A549 (cell line): ENCODE measurements around the gene OSR1. TPM values are rescaled to one million over a fixed set of nuclear protein-coding genes. Genes with fewer than 3 reads are reported as not detected.

Experiments used
- ATAC-seq, 2 experiments: fragments of 200-7000 bp in 1 of 2; fragments of >200 bp in 1 of 2; cut with Nextera tagmentation in 1 of 2; cut with Tn5 transposase in 1 of 2; 3 replicates each; pipeline versions ENCODE4 v1.8.0 to v1.9.1; 2018 to 2020; ENCODE audit warnings: mild to moderate bottlenecking in 1 of 2, moderate library complexity in 1 of 2
- CTCF ChIA-PET: fragments of 300-600 bp; sonication (Branson Sonifier 250); formaldehyde crosslinking; extraction: SDS; loops from one replicate; lab custom pipeline; 2021; ENCODE audit warnings: antibody characterized with exemption, inconsistent platforms; lab: Yijun Ruan, JAX
- POLR2A ChIA-PET: fragments of 350-600 bp; formaldehyde crosslinking; extraction: SDS; loops from one replicate; lab custom pipeline; 2021; ENCODE audit warnings: antibody characterized with exemption, inconsistent platforms; lab: Yijun Ruan, JAX
- DNase-seq, 2 experiments: peaks; one replicate each; pipeline versions ENCODE4 v3.0.0 to v3.0.0-alpha.2; 2011 to 2016; ENCODE audit warnings: low read depth in 1 of 2, low spot score in 1 of 2
- FAIRE-seq: peaks from 2 replicates; lab custom pipeline; 2011; peaks lifted over from hg19 to GRCh38; lab: Jason Lieb, UNC
- H3K27ac ChIP-seq, 2 experiments: fragments of >200 bp; sonication (Bioruptor Twin); formaldehyde crosslinking; 3 replicates each; pipeline ENCODE4 v1.5.1; 2016 to 2017
- H3K4me1 ChIP-seq: fragments of >200 bp; sonication (Bioruptor Twin); formaldehyde crosslinking; 3 replicates; pipeline ENCODE4 v1.6.1; 2016
- H3K4me2 ChIP-seq: fragments of >200 bp; sonication (Bioruptor Twin); formaldehyde crosslinking; 3 replicates; pipeline ENCODE4 v1.6.1; 2016
- H3K4me3 ChIP-seq: fragments of >200 bp; sonication (Bioruptor Twin); formaldehyde crosslinking; 3 replicates; pipeline ENCODE4 v1.5.1; 2016
- H3K9me3 ChIP-seq: fragments of >200 bp; sonication (Bioruptor Twin); formaldehyde crosslinking; 3 replicates; pipeline ENCODE4 v1.6.1; 2016
- CEBPB ChIP-seq, 2 experiments: fragments of >200 bp in 1 of 2; sonication (Bioruptor Twin) in 1 of 2; formaldehyde crosslinking in 1 of 2; IDR thresholded peaks; 2 replicates each; pipeline ENCODE4 v1.6.1; 2012 to 2016
- ELK1 ChIP-seq: fragments of 150-350 bp; IDR thresholded peaks from 2 replicates; pipeline ENCODE4 v1.6.1; 2014; ENCODE audit warnings: low read depth, mild to moderate bottlenecking, low read length
- FOSL2 ChIP-seq, 2 experiments: fragments of 450-650 bp in 1 of 2; fragments of >200 bp in 1 of 2; sonication (Bioruptor Twin) in 1 of 2; formaldehyde crosslinking; IDR thresholded peaks; 2 replicates each; pipeline versions ENCODE4 v1.5.0 to v1.6.1; 2016 to 2020; ENCODE audit warnings: mild to moderate bottlenecking in 1 of 2, moderate library complexity in 1 of 2
- HEYL ChIP-seq: fragments of 250-450 bp; sonication (Bioruptor Pico); IDR thresholded peaks from 2 replicates; pipeline ENCODE4 v1.8.0; 2021; ENCODE audit warnings: mild to moderate bottlenecking, moderate library complexity
- HMGXB4 ChIP-seq: fragments of 250-450 bp; sonication (Bioruptor Pico); IDR thresholded peaks from 2 replicates; pipeline ENCODE4 v1.5.0; 2021; ENCODE audit warnings: mild to moderate bottlenecking, moderate library complexity, borderline replicate concordance
- HOXB13 ChIP-seq: fragments of 250-450 bp; sonication (Bioruptor Pico); IDR thresholded peaks from 2 replicates; pipeline ENCODE4 v1.5.0; 2020; ENCODE audit warnings: low read depth, mild to moderate bottlenecking, moderate library complexity
- MAFK ChIP-seq: fragments of 450-650 bp; IDR thresholded peaks from 2 replicates; pipeline ENCODE4 v1.6.1; 2014; ENCODE audit not compliant: partially characterized antibody
- MYC ChIP-seq: IDR thresholded peaks from 2 replicates; pipeline ENCODE4 v1.6.1; 2012; ENCODE audit warnings: mild to moderate bottlenecking, inconsistent platforms, low read length, improper control_type of control experiment, borderline replicate concordance
- NFE2L2 ChIP-seq: fragments of 150-350 bp; conservative IDR thresholded peaks from 2 replicates; pipeline ENCODE4 v1.6.1; 2014; ENCODE audit warnings: low read length
- NPAS2 ChIP-seq: fragments of 250-450 bp; sonication (Bioruptor Pico); IDR thresholded peaks from 2 replicates; pipeline ENCODE4 v1.8.0; 2022; ENCODE audit warnings: mild to moderate bottlenecking, moderate library complexity, borderline replicate concordance
- RAD21 ChIP-seq, 2 experiments: fragments of >200 bp in 1 of 2; sonication (Bioruptor Twin) in 1 of 2; formaldehyde crosslinking in 1 of 2; IDR thresholded peaks in 1 of 2; conservative IDR thresholded peaks in 1 of 2; 2 replicates in 1 of 2; 3 replicates in 1 of 2; pipeline ENCODE4 v1.6.1; 2012 to 2018; ENCODE audit warnings: inconsistent platforms in 1 of 2
- RARB ChIP-seq: fragments of 250-450 bp; sonication (Bioruptor Pico); IDR thresholded peaks from 2 replicates; pipeline ENCODE4 v1.8.0; 2021; ENCODE audit warnings: mild to moderate bottlenecking, moderate library complexity
- RFX5 ChIP-seq: fragments of 450-650 bp; IDR thresholded peaks from 2 replicates; pipeline ENCODE4 v1.7.1; 2014; ENCODE audit warnings: antibody characterized with exemption, mild to moderate bottlenecking, moderate library complexity
- SREBF2 ChIP-seq: fragments of 450-650 bp; IDR thresholded peaks from 2 replicates; pipeline ENCODE4 v1.6.1; 2014; ENCODE audit warnings: mild to moderate bottlenecking, moderate library complexity
- ZNF302 ChIP-seq: fragments of 250-450 bp; sonication (Bioruptor Pico); IDR thresholded peaks from 2 replicates; pipeline ENCODE4 v1.9.0; 2021; ENCODE audit warnings: inconsistent platforms, mild to moderate bottlenecking, moderate library complexity
- WGBS: methylation state at CpG from one replicate; pipeline ENCODE4 v1.1.6; 2017; ENCODE audit errors: missing lambda C conversion rate; 5-methylcytosine and 5-hydroxymethylcytosine counted together
- polyA plus RNA-seq, 4 experiments: library from polyadenylated mRNA; depleted of rRNA in 3 of 4; stranded (reverse); fragments of >200 nt; fragmentation: RNase III in 1 of 4; extraction: RNeasy Plus Mini Kit Qiagen cat#74134 plus additional on column Dnase treatment in 1 of 4; gene quantifications; 2 replicates in 3 of 4; 3 replicates in 1 of 4; pipeline ENCODE4 v1.2.3, GENCODE V29; 2011 to 2017
- TF ChIP-seq, protein P1 (sequence below): fragments of 200-600 bp; sonication (generic); IDR thresholded peaks from 2 replicates; pipeline ENCODE4 v1.6.1; 2016; ENCODE audit warnings: antibody characterized with exemption, mild to moderate bottlenecking, moderate library complexity
- TF ChIP-seq, protein P2 (sequence below): fragments of 450-650 bp; IDR thresholded peaks from 2 replicates; pipeline ENCODE4 v1.6.1; 2014; ENCODE audit warnings: antibody characterized with exemption
- TF ChIP-seq, protein P3 (sequence below): fragments of 250-450 bp; sonication (Bioruptor Pico); IDR thresholded peaks from 2 replicates; pipeline ENCODE4 v1.5.0; 2020; ENCODE audit warnings: low read depth, mild to moderate bottlenecking, moderate library complexity

Gene OSR1
- polyA plus RNA-seq, 2 of the 4 experiments (the other 2 are of a cell fraction) = 1.8 to 4.4 TPM

DNA sequence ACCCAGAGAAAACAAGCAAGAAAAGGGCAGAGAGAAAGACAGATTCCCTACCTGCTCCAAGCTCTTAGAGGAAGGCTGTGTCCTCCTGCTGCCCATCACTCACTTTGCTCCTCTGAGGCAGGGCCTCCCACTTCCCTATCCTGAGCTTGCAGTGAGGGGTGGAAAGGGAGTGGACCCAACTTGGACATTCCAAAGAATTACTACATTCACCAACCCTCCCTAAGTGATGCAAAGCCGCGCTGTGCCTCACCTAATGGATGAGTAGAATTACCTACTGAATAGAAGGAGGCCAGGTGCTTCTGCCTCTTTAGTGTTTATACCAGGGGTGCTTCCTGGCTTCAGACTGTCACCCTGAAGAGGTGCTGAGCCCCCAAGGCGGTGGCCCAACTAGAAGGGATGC is 5.6 kb upstream of the OSR1 start:
- Histone ChIP-seq H3K27ac (no peak overlapping the region; a peak in 1 of 6 replicates), H3K4me3 (no peak overlapping the region), H3K4me2 (no peak overlapping the region; the same call in 2 of the 3 replicates), H3K4me1 (peaks cover 5% of the 10 kb centered on the region), H3K9me3 (no peaks in the 10 kb centered on the region)
- ATAC-seq = no peak
- POLR2A ChIA-PET = interaction anchor here (0.7 kb wide), 1 partner anchor 385 kb away, joined by 5 read pairs; no protein-coding TSS in a partner anchor
- no peak for DNase-seq
- no peak for FAIRE-seq
- WGBS = 55% methylated on average over 3 of the region's 3 CpGs
- TF ChIP-seq HEYL (no peak), RAD21 (conservative IDR thresholded peaks at IDR 0.05 in 1 of 2, IDR thresholded peaks at IDR 0.05 in 1 of 2) (no peak), NFE2L2 (no peak), HOXB13 (CRISPR knock-in tag) (no peak), ELK1 (no peak), NPAS2 (CRISPR knock-in tag) (no peak), CEBPB (IDR thresholded peaks at IDR 0.05) (no peak), SREBF2 (no peak), ZNF302 (no peak), RARB (no peak), HMGXB4 (CRISPR knock-in tag) (no peak), FOSL2 (IDR thresholded peaks at IDR 0.05) (no peak), FOSL2 (CRISPR knock-in tag; IDR thresholded peaks at IDR 0.05) (no peak), MAFK (no peak), RFX5 (no peak), MYC (no peak)
- TF ChIP-seq, protein P1, sequence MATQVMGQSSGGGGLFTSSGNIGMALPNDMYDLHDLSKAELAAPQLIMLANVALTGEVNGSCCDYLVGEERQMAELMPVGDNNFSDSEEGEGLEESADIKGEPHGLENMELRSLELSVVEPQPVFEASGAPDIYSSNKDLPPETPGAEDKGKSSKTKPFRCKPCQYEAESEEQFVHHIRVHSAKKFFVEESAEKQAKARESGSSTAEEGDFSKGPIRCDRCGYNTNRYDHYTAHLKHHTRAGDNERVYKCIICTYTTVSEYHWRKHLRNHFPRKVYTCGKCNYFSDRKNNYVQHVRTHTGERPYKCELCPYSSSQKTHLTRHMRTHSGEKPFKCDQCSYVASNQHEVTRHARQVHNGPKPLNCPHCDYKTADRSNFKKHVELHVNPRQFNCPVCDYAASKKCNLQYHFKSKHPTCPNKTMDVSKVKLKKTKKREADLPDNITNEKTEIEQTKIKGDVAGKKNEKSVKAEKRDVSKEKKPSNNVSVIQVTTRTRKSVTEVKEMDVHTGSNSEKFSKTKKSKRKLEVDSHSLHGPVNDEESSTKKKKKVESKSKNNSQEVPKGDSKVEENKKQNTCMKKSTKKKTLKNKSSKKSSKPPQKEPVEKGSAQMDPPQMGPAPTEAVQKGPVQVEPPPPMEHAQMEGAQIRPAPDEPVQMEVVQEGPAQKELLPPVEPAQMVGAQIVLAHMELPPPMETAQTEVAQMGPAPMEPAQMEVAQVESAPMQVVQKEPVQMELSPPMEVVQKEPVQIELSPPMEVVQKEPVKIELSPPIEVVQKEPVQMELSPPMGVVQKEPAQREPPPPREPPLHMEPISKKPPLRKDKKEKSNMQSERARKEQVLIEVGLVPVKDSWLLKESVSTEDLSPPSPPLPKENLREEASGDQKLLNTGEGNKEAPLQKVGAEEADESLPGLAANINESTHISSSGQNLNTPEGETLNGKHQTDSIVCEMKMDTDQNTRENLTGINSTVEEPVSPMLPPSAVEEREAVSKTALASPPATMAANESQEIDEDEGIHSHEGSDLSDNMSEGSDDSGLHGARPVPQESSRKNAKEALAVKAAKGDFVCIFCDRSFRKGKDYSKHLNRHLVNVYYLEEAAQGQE = no peak
- TF ChIP-seq, protein P2, sequence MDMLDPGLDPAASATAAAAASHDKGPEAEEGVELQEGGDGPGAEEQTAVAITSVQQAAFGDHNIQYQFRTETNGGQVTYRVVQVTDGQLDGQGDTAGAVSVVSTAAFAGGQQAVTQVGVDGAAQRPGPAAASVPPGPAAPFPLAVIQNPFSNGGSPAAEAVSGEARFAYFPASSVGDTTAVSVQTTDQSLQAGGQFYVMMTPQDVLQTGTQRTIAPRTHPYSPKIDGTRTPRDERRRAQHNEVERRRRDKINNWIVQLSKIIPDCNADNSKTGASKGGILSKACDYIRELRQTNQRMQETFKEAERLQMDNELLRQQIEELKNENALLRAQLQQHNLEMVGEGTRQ = no peak
- TF ChIP-seq, protein P3, sequence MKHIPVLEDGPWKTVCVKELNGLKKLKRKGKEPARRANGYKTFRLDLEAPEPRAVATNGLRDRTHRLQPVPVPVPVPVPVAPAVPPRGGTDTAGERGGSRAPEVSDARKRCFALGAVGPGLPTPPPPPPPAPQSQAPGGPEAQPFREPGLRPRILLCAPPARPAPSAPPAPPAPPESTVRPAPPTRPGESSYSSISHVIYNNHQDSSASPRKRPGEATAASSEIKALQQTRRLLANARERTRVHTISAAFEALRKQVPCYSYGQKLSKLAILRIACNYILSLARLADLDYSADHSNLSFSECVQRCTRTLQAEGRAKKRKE (CRISPR knock-in tag) = no peak
- CTCF ChIA-PET = interaction anchor here (0.6 to 1.6 kb wide), 28 partner anchors 9 to 926 kb away, joined by 3 to 13 read pairs (median 4); no protein-coding TSS in a partner anchor
